NT2/D1 (cell line): ENCODE data around the gene MAN1A1.

ENCODE experiments used
- DNase-seq: peaks from one replicate; pipeline ENCODE4 v3.0.0-alpha.2; 2011; ENCODE audit warnings: low read depth, low spot score
- H3K27me3 ChIP-seq: 2 replicates; pipeline ENCODE4 v1.6.0; 2011; ENCODE audit warnings: mild to moderate bottlenecking; ENCODE audit not compliant: insufficient read length, insufficient read depth
- H3K36me3 ChIP-seq: 2 replicates; pipeline ENCODE4 v1.6.1; 2011; ENCODE audit warnings: mild to moderate bottlenecking, low read length, mixed read lengths; ENCODE audit not compliant: insufficient read depth, insufficient read length
- H3K4me1 ChIP-seq: 2 replicates; pipeline ENCODE4 v1.5.1; 2011; ENCODE audit not compliant: insufficient read depth, insufficient read length
- H3K4me3 ChIP-seq: 2 replicates; pipeline ENCODE4 v1.5.1; 2011; ENCODE audit warnings: low read depth; ENCODE audit not compliant: insufficient read length
- H3K9ac ChIP-seq: 2 replicates; pipeline ENCODE4 v1.6.0; 2011; ENCODE audit warnings: low read depth; ENCODE audit not compliant: insufficient read length
- H3K9me3 ChIP-seq: 2 replicates; pipeline ENCODE4 v1.5.1; 2011; ENCODE audit warnings: mild to moderate bottlenecking, low read length; ENCODE audit not compliant: insufficient read depth
- SUZ12 ChIP-seq: IDR thresholded peaks from 2 replicates; pipeline ENCODE4 v1.6.1; 2011; ENCODE audit not compliant: insufficient read length, insufficient read depth; ENCODE audit errors: extremely low read depth
- YY1 ChIP-seq: IDR thresholded peaks from 2 replicates; pipeline ENCODE4 v1.6.1; 2011; ENCODE audit not compliant: insufficient read length, insufficient read depth
- ZNF274 ChIP-seq: IDR thresholded peaks from 2 replicates; pipeline ENCODE4 v1.6.1; 2011; ENCODE audit warnings: mild to moderate bottlenecking, low read depth, low read length

Gene MAN1A1

DNA sequence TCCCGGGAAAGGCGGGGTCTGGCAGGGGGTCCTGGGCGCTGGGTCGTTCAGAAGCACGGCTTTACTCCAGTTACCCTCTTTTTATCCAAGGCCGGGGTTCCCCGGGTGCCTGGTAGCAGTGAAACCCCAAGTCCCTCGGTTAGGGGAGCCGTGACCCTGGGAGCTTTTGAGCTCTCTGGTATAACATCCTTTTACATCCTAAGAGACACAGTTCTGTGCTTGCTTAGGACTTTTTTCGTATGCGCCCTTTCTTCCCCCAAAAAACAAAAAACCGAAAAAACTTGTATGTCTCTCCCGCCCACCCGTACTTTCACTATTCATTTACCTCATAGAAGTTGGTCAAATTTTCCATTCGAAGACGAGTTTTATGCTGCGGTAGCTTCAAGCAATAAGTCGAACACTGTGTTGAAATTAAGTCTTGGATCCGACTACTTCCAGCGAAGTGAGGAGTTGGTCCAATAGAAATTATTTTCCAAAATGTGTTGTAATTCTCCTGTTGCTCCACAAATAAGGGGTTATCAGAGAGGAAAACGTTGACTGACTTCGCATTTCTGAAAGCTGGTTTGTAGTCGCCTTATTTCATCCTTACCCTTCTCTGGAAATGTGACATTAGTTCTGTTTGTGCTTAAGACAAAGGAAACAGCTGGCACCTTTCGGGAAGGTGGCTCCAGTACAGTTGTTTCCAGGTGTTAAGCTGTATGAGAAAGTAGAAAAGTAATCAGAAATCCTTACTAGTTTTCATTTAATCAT, 816 bp upstream of the MAN1A1 start:
- no peaks in the 10 kb centered on the region for H3K9me3 ChIP-seq
- TF ChIP-seq ZNF274, result no peak
- no peak for TF ChIP-seq YY1
- TF ChIP-seq SUZ12, result no peak
- H3K4me3 ChIP-seq, result peak overlapping the region; percentile 63
- peaks cover 24% of the 10 kb centered on the region for H3K27me3 ChIP-seq
- no peaks in the 10 kb centered on the region for H3K4me1 ChIP-seq
- peak overlapping the region; percentile 79 for H3K9ac ChIP-seq
- DNase-seq, result no peak
- no peaks in the 10 kb centered on the region for H3K36me3 ChIP-seq

DNA sequence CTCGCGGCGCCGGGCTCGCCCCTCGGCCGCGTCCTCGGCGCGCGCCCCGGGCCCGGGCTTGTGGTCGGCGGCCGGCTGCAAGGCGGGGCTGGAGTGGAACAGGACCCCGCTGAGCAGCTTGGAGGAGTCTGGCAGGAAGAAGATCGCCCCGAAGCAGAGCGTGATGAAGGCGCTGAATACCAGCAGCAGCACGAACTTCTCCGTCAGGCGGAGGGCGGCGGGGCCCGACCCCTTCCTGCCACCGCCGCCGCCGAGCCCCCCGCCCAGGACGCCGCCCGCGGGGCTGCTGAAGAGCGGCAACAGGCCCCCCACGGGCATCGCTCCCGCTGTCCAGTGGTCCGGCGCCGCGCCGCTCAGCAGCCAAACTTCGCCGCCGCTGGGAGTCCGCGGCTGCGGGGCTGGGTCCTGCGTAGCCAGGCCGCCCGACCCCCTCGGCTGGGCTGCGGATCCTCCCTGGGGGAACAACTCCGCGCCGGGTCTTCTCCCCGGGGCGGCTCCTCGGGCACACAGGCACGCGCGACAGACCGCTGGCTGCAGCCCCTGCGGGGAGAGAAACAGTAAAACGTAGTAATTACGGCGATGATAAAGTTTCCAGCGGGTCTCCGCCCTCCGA, 707 bp downstream of the MAN1A1 start:
- Histone ChIP-seq H3K9ac (peak overlapping the region; percentile 79), H3K27me3 (peaks cover 24% of the 10 kb centered on the region), H3K9me3 (no peaks in the 10 kb centered on the region), H3K4me3 (peak overlapping the region; percentile 78), H3K4me1 (no peaks in the 10 kb centered on the region), H3K36me3 (no peaks in the 10 kb centered on the region)
- DNase-seq, result no peak
- TF ChIP-seq ZNF274, result no peak
- TF ChIP-seq SUZ12, result no peak
- TF ChIP-seq YY1, result no peak

DNA sequence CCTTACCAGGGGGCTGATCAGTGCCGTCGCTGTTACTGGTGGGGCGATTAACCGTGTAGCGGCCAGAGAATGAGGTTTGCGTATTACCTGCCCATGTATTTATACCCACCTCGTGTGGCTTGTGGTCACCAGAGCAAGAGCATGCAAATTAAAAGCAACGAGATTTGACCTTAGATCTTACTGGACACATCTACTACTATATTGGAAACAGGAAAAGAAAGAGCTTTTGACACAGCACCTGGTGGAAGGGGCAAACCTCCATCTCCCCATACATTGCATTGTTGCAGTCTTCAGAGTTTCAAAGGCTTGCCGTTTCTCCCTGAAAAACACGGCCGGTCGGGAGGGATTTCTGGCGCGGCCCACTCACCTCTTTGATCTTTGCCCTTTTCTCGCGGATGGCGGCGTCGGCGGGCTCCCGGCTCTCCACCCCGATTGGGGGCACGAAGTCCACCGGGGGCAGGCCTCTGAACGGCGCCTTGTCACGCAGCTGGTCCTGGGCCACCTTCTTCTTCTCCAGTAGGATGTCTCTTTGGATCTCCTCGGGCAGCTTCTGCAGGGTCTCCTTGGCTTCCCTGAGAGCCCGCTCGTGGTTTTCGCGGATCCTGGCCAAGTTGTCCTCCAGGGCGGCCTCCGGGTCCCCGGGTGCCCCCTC, 1.3 kb downstream of the MAN1A1 start:
- DNase-seq, result no peak
- Histone ChIP-seq H3K4me1 (no peaks in the 10 kb centered on the region), H3K4me3 (peak overlapping the region; percentile 78), H3K9me3 (no peaks in the 10 kb centered on the region), H3K9ac (peak overlapping the region; percentile 79), H3K27me3 (peaks cover 24% of the 10 kb centered on the region), H3K36me3 (no peaks in the 10 kb centered on the region)
- TF ChIP-seq ZNF274, result no peak
- no peak for TF ChIP-seq YY1
- TF ChIP-seq SUZ12, result no peak

DNA sequence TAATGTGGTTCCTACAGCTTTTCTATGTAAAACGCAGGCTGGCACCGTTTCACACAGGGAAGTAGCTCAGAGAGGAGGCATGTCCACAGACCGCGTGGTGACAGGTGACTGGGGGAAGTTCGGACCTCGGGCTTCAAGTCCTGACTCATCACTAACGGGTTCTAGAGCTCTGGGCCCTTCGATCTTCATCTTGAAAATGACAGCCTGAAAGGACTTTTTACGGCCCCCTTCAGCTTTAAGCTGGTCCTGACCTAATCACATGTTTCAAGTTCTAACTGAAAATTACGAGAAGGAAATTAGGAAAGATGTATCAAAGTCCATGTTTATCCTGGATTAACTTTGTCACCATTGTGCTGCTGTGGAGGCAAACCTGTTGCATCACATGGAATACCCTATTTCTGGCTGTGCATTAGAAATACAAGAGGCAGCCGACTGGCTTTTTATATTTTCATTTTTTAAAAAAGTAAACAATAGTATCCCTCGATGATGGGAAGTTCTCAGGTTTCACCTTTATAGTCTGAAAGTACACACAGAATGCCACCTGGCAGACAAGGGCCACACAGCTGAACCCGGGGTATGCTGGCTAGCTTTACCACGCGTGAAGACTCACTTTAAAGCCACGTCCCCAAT, 2.0 kb downstream of the MAN1A1 start:
- peak overlapping the region; percentile 78 for H3K4me3 ChIP-seq
- peaks cover 24% of the 10 kb centered on the region for H3K27me3 ChIP-seq
- H3K9ac ChIP-seq, result peak overlapping the region; percentile 79
- no peaks in the 10 kb centered on the region for H3K9me3 ChIP-seq
- DNase-seq, result no peak
- no peaks in the 10 kb centered on the region for H3K36me3 ChIP-seq
- no peaks in the 10 kb centered on the region for H3K4me1 ChIP-seq
- TF ChIP-seq SUZ12 (no peak), ZNF274 (no peak)

DNA sequence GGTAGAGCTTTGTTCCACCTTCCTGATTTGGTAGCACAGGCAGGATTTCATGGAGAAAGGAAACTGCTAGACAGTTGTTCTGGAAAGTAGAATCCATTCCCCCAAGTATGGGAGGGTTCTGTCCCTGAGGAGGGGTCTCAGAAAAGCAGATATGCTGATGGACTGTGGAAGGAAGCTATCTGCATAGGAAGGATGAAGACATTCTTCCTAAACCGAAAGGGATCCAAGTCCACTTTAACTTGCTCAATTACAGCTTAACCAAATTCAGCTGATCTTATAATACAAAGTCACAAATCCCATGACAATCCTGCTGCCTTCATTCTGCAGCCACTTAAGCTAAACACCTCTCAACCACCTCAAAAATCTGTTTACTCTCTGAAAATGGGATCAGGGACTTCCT, 2.6 kb downstream of the MAN1A1 start:
- Histone ChIP-seq H3K9ac (no peak overlapping the region), H3K36me3 (no peaks in the 10 kb centered on the region), H3K27me3 (peaks cover 24% of the 10 kb centered on the region), H3K9me3 (no peaks in the 10 kb centered on the region), H3K4me1 (no peaks in the 10 kb centered on the region), H3K4me3 (no peak overlapping the region)
- TF ChIP-seq YY1 (no peak), SUZ12 (no peak), ZNF274 (no peak)
- no peak for DNase-seq

DNA sequence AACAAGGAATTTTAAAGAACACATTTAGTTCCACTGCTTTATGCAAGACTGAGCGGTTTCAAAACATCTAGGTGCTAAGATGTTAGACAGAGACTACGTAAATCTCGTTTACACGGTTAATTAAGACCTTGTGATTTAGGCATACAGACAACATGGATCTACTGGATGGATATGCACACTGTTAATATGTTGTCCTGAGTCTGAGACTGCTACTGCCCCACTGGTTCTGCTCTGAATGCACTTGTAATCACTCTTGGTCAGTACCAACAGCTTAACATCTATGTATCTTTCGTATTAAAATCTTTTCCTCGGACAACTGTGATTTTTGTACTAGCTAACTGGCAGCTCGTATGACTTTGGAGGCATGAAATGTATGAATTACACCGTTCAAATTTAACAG, 3.1 kb downstream of the MAN1A1 start:
- Histone ChIP-seq H3K27me3 (peaks cover 24% of the 10 kb centered on the region), H3K4me1 (no peaks in the 10 kb centered on the region), H3K9ac (no peak overlapping the region), H3K36me3 (no peaks in the 10 kb centered on the region), H3K9me3 (no peaks in the 10 kb centered on the region), H3K4me3 (no peak overlapping the region)
- no peak for DNase-seq
- TF ChIP-seq SUZ12 (no peak), ZNF274 (no peak), YY1 (no peak)

DNA sequence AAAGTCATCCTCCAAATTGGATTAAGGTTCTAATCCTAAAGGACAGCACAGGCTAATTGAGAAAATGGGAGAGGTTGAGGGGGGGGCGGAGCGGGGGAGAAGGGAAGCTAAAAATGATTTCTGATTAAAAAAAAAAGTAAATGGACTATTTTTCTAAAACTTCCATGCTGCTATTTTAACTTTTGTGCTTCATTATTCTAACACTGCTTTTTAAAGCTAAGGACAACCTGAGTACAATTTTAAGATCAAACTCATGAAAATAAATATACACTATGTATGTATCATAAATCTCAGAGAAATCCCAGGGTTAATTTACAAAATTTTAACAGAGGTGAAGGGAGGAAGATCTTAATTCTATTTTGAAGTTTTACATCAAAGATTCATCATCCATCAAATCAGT, 4.4 kb downstream of the MAN1A1 start:
- Histone ChIP-seq H3K36me3 (no peaks in the 10 kb centered on the region), H3K9ac (no peak overlapping the region), H3K27me3 (peaks cover 12% of the 10 kb centered on the region), H3K4me3 (no peak overlapping the region), H3K9me3 (no peaks in the 10 kb centered on the region), H3K4me1 (no peaks in the 10 kb centered on the region)
- TF ChIP-seq SUZ12, result no peak
- no peak for TF ChIP-seq YY1
- no peak for TF ChIP-seq ZNF274
- no peak for DNase-seq
